Osteoblast (primary cell): ENCODE results near the gene AIDA. TPM values are rescaled to one million over a fixed set of nuclear protein-coding genes. Genes with fewer than 3 reads are reported as not detected.

ENCODE experiments used
- DNase-seq: peaks from one replicate; pipeline ENCODE4 v3.0.0; 2011; ENCODE audit warnings: low spot score, mixed read lengths; ENCODE audit not compliant: insufficient read length; ENCODE audit errors: missing footprints
- H2AFZ ChIP-seq: 2 replicates; pipeline ENCODE4 v1.6.0; 2011; ENCODE audit warnings: mild to moderate bottlenecking, low read length
- H3K27ac ChIP-seq: 2 replicates; pipeline ENCODE4 v1.5.1; 2011; ENCODE audit warnings: mild to moderate bottlenecking, low read depth, low read length, moderate library complexity
- H3K27me3 ChIP-seq: 2 replicates; pipeline ENCODE4 v1.6.0; 2012; ENCODE audit warnings: mild to moderate bottlenecking, control low read depth, inconsistent platforms, low read length, moderate library complexity; ENCODE audit not compliant: insufficient read depth
- H3K36me3 ChIP-seq: 2 replicates; pipeline ENCODE4 v1.5.1; 2011; ENCODE audit warnings: mild to moderate bottlenecking, low read length, control low read depth, moderate library complexity; ENCODE audit not compliant: insufficient read depth
- H3K4me1 ChIP-seq: 2 replicates; pipeline ENCODE4 v1.5.1; 2011; ENCODE audit warnings: mild to moderate bottlenecking, low read length, control low read depth, moderate library complexity; ENCODE audit not compliant: insufficient read depth
- H3K4me2 ChIP-seq: 2 replicates; pipeline ENCODE4 v1.6.0; 2011; ENCODE audit warnings: mild to moderate bottlenecking, low read length; ENCODE audit not compliant: insufficient read depth
- H3K4me3 ChIP-seq: fragments of 200-600 bp; sonication (generic); 3 replicates; pipeline ENCODE4 v1.5.1; 2012; ENCODE audit warnings: mild to moderate bottlenecking, low read length, inconsistent platforms; ENCODE audit not compliant: insufficient read depth
- H3K79me2 ChIP-seq: 2 replicates; pipeline ENCODE4 v1.6.0; 2012; ENCODE audit warnings: mild to moderate bottlenecking, low read length, control low read depth, inconsistent platforms; ENCODE audit not compliant: insufficient read depth
- H3K9me3 ChIP-seq: 2 replicates; pipeline ENCODE4 v1.5.1; 2011; ENCODE audit warnings: low read depth, low read length, control low read depth
- H4K20me1 ChIP-seq: 2 replicates; pipeline ENCODE4 v1.6.0; 2012; ENCODE audit warnings: mild to moderate bottlenecking, low read length, control low read depth; ENCODE audit not compliant: insufficient read depth
- total RNA-seq: library from RNA; depleted of rRNA; stranded (reverse); fragments of >200 nt; gene quantifications from 2 replicates; pipeline ENCODE4 v1.2.3, GENCODE V29; 2012
- TF ChIP-seq, protein P1 (sequence below): IDR thresholded peaks from 2 replicates; pipeline ENCODE4 v1.5.1; 2011; ENCODE audit warnings: mild to moderate bottlenecking, low read depth, low read length, moderate library complexity; ENCODE audit errors: extremely low read depth

The AIDA gene
- total RNA-seq, 1 donor, result 45.6 TPM

DNA sequence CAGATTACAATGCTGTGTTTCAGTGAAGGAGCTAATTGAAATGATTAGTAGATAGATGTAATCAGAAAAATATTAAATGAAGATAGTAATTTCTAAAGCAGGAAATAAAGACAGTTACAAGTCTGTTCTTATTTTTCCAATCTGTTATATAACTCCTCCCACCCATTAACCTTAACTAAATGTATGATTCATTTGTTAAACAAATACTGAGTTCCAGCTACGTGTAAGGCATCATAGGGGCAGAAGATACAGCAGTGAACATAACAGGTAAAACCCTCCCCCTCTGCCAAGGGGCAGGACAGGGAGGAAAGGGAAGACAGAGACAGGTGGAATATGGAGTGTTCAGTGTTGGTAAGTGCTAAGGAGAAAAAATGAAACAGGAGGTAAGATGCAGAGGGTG is 24.7 kb upstream of the AIDA start, which contains the start of gene FAM177B:
TSS of gene FAM177B (plus strand) at position 231 of the 400 bp plus-strand sequence. CDS start 9,344 bp downstream, outside the sequence.
- Histone ChIP-seq H3K4me3 (no peak within 1 kb of the TSS), H3K27me3 (no peaks in the 10 kb centered on the region), H3K9me3 (no peaks in the 10 kb centered on the region), H3K79me2 (no peaks in the 10 kb centered on the region), H2AFZ (no peak within 1 kb of the TSS), H3K36me3 (peaks cover 35% of the 10 kb centered on the region), H3K27ac (no peak within 1 kb of the TSS), H3K4me2 (no peak within 1 kb of the TSS), H3K4me1 (no peaks in the 10 kb centered on the region), H4K20me1 (no peaks in the 10 kb centered on the region)
- DNase-seq, result no peak
- TF ChIP-seq, protein P1, sequence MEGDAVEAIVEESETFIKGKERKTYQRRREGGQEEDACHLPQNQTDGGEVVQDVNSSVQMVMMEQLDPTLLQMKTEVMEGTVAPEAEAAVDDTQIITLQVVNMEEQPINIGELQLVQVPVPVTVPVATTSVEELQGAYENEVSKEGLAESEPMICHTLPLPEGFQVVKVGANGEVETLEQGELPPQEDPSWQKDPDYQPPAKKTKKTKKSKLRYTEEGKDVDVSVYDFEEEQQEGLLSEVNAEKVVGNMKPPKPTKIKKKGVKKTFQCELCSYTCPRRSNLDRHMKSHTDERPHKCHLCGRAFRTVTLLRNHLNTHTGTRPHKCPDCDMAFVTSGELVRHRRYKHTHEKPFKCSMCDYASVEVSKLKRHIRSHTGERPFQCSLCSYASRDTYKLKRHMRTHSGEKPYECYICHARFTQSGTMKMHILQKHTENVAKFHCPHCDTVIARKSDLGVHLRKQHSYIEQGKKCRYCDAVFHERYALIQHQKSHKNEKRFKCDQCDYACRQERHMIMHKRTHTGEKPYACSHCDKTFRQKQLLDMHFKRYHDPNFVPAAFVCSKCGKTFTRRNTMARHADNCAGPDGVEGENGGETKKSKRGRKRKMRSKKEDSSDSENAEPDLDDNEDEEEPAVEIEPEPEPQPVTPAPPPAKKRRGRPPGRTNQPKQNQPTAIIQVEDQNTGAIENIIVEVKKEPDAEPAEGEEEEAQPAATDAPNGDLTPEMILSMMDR, result no peak

DNA sequence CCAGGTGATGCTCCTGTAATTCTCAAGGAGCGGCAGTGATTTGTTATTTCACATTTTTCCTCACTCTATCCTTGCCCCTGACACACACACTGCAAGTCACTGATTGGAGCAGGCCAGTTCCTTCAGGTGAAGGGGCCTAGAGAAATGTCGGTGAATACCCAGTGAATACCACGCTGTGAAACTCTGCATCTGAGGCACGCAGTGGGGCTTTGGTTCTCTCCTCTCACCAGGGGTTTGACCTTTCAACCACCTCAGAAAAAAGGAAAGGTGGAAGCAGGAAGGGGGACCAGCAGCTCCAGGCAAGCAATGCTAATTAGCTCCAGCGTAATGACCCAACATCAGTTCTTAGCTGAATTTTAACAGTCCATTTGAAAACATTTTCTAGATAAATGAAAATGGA is 24.2 kb upstream of the AIDA start:
- Histone ChIP-seq H3K4me2 (no peak overlapping the region), H3K79me2 (no peaks in the 10 kb centered on the region), H3K27ac (no peak overlapping the region), H2AFZ (no peak overlapping the region), H3K36me3 (peaks cover 40% of the 10 kb centered on the region), H3K4me1 (no peaks in the 10 kb centered on the region), H4K20me1 (no peaks in the 10 kb centered on the region), H3K9me3 (no peaks in the 10 kb centered on the region), H3K27me3 (no peaks in the 10 kb centered on the region), H3K4me3 (no peak overlapping the region)
- DNase-seq, result no peak
- TF ChIP-seq, protein P1, result no peak

DNA sequence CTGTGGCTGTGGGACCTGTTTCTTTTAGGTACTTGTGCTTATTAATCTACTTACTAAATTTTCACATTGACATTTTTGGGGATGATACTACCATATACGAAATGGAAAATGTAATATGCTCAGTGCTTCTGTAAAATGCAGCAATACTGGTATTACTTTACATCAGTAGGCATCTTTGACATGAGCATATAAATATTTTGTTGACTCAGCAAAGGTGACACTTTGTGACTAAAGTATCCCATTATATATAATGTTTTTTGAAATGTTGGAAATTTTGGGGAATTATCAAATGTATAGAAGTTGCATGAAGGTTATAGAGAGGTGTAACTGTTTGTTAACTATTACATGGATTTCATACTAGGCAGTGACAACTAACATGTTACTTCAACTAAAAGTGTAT is 22.4 kb upstream of the AIDA start:
- no peak for DNase-seq
- Histone ChIP-seq H3K36me3 (peaks cover 57% of the 10 kb centered on the region), H3K9me3 (no peaks in the 10 kb centered on the region), H3K79me2 (no peaks in the 10 kb centered on the region), H2AFZ (no peak overlapping the region), H3K27me3 (no peaks in the 10 kb centered on the region), H4K20me1 (no peaks in the 10 kb centered on the region), H3K4me2 (no peak overlapping the region), H3K4me1 (no peaks in the 10 kb centered on the region), H3K4me3 (no peak overlapping the region), H3K27ac (no peak overlapping the region)
- TF ChIP-seq, protein P1, result no peak

DNA sequence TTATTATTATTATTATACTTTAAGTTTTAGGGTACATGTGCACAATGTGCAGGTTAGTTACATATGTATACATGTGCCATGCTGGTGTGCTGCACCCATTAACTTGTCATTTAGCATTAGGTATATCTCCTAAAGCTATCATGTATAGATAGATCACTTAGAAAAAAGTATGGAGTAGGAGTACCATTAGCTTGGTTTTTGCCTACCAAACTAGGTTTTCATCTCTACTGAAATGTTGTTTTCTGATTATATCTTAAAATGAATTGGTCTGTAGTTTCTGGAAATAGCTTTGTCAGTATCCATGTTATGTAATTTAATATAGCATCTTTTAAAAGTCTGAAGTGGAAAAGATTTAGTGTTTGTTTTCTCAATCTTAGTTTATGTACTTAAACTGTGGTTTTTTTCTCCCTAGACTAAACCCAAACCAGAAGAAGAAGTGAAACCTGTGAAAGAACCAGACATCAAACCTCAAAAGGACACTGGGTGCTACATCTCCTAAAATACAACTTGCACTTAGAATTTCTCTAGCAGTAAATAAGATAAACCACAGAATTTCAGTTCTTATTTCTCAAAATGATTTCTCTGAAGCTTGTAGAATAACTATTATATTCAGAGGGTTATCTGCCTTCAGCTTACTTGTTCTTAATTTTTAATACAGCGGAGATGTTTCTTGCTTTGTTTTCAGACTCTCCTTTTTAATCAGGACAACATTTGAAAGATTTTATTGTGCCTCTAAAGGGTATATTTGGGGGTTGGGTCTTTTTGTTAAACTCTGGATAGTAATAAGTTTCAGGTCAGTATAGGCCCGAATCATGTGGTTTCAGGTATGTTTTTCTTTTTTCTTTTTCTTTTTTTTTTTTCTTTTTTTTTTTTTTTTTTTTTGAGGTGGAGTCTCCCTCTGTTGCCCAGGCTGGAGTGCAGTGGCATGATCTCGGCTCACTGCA is 20.2 kb upstream of the AIDA start:
- Histone ChIP-seq H4K20me1 (no peaks in the 10 kb centered on the region), H2AFZ (no peak overlapping the region), H3K79me2 (no peaks in the 10 kb centered on the region), H3K27me3 (no peaks in the 10 kb centered on the region), H3K4me1 (no peaks in the 10 kb centered on the region), H3K4me3 (no peak overlapping the region), H3K4me2 (no peak overlapping the region), H3K36me3 (peaks cover 80% of the 10 kb centered on the region), H3K9me3 (no peaks in the 10 kb centered on the region), H3K27ac (no peak overlapping the region)
- TF ChIP-seq, protein P1, result no peak
- no peak for DNase-seq
